HUDEP-2 (cell line): ENCODE measurements around the gene NPDC1.
A peak's percentile ranks its signal among the peaks of the same experiment; 100 is the strongest.

Experiments used
- DNase-seq, 76 experiments: peaks; one replicate each; lab custom pipeline; 2025; ENCODE audit not compliant: unreplicated experiment in 76 of 76; lab: John Stamatoyannopoulos, UW

Gene NPDC1

DNA sequence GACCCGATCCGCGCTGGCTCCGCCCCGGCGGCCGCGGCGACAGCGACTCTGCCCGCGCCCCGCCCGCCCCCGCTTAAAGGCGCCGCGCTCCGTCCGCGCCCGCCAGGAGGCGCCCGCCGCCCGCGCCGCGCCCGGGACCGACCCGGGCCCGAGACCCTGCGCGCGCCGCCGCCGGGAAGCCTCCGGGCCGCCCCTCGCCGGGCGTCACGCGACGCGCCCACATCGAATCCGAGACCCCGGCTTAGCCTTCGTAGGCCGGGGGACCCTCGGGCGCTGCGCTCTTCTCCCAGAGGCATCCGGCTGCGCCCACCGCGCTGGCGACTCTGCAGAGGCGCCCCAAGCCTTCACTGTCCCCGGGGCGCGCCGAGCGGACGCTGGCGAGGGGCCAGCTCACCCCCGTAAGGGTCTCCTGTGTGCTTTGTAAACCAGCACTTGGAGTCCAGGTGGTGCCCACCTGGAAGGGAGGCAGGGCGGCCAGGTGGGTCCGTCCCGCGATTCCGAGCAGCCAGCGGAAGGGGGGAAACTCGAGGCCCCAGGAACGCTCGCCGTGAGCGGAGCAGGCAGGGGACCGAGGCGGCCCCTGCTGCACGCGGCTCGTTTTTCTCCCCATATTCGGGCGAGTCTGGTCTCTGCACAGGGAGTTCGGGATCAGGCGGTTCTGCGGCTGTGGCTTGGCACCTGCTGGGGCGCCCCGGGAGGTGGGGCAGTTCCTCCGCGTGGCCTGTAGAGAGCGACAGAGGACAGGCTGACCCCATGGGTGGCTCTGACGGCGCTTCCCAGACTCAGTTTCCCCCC is 17.5 kb downstream of the NPDC1 start:
- peak in 57 of 76 experiments; percentile 6 to 66 (median 42) for DNase-seq

DNA sequence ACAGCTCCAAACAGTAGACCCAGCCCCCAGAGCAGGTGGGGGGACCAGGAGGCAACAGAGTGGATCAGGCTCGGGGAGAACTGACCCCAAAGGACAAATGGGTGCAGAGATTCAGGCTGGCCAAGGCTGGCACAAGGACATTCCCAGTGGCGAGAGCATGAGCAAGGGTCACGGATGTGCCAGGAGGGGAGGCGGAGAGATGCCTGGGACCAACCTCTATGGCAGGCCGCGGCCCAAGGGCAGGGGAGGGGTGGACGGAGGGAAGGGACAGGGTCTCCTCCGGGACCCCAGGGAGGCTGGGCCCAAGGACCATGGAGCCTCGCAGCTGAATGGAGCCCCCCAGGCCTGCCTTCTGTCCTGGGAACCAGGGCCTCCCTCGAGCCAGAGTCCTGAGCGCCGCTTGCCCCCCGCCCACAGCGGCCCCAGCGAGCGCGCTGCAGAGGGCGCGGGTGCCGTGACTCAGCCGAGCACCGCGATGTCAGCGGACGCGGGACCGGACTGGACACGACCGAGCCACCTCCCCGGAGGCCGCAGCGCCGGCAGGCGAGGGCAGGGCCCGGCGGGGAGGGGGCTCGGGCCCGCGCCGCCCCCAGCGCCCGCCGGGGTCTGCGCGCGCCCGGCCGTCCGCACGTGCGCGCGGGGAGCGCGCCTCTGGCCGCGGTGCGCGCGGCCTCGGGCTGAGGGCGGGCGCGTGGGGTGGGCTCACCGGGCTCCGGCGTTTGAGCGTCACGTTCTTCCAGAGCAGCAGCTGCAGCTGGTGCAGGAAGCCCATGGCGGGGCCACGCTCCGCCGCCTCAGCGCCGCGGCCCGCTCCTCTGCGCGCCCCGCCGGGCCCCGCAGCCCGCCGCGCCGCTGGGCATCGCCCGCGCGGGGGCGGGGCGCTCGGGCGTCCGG is 18.4 kb downstream of the NPDC1 start, which contains the start of gene ABCA2:
ABCA2 (minus strand) TSS at position 869 of the 894 bp plus-strand sequence; CDS start at position 772, 97 bp downstream.
- DNase-seq = no peak

DNA sequence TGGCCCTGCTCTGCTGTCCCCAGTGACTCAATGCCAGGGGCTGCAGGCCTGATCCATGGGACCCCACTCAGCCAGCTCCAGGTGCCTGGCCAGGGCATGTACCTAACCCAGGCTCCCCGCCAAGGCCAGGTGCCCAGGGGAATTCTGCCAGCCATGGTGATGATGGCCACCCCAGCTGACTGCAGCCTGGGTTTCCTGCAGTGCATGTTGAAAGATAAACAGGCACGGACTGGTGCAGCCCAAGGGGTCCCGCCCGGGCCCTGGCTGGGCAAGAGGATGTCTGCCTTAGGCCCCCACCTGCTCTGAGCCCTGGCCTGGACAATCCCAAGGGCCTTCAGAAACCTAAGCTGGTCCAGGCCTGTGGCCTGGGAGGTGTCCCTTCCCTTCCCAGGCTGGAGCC is 19.1 kb downstream of the NPDC1 start:
- DNase-seq = no peak

DNA sequence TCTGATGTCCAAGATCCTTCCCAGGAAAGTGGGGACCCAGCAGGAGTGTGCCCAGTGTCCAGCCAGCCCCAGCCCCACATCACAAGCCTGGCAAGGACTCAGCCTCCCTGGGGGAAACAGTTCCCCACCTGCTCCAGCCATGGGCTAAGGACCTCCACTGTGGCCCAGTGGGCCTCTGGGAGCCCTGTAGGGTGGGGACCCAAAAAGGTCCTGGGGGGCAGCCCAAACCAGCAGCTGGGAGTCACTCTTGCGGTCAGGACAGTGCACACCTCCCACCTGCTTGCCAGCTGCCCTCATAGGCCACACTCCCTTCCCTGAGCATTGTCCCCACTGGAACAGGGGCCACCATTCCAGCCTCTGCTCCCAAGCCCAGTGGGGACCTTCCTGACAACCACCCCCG is 19.6 kb downstream of the NPDC1 start:
- no peak for DNase-seq

DNA sequence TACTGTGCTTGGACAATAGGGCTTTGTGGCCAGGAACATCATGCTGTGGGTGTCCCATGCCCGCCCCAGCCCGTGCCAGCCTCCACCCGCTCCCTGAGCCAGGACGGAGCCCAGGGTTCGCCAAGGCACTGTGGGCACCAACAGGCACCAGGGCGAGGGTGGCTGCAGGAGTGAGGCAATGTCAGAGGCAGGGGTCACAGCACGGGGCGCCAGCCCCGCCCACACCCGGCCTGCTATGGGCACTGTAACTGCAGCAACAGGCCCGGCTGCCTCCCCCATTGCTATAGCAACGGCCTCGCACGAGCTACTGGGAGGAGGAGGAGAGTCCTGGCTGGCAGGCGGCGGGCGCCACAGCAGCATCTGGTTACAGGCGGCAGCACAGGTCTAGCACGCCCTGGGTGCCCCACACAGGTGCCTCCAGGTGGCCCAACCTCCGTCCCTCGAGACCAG is 20.4 kb downstream of the NPDC1 start:
- no peak for DNase-seq

DNA sequence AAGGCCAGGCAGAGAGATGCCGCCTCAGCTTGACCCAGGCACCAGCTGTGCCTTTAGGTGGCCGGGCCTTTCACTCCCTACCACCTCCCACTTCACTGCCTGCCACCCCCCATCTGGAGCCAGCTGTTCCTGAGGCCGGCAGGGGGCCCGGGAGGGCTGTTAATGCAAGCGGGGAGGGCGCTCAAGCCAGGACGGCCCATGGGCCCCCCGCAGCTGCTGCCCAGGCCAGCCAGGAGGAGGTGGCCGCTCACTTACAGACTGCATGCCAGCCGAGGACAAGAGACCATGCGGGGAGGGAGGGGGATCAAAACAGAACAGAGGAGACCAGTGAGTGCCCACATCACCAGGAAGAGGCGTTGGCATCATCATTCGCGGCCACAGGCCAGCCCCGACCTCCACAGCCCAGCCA is 22.4 kb downstream of the NPDC1 start:
- DNase-seq = no peak

DNA sequence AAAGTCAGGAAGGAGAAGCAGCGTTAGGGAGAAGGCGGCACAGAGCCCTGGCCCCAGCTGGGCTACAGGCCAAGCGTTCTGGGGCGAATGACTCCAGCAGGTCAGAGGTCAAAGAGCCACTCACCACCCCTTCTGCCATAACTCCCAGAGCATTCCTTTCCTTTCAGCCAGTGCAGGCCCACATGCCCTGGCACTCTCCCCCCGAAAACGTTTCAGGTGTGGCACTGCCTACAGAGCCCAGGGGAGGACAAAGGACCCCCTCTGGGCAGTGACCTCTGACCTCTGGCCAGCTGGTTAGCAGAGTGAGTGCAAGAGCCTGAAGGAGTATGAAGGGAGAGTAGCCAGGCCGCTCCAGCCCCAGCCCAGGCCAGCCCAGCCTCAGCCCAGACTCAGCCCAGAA is 22.8 kb downstream of the NPDC1 start:
- DNase-seq = no peak

DNA sequence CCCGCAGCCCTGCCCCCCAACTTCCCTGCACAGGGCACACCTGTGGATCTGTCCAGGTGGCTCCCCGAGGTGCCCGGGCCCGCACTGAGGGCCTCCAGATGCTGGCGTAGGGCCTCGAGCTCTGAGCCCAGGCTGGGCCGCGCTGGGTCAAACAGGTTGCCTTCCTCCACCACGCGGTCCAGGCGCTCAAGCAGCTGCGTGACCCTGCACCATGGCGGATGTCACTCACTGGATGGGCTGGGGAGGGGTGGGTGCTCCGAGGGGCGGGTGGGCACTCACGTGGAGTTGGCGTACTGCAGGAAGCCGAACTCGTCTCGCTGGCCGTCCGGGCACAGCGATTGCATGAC is 23.3 kb downstream of the NPDC1 start:
- no peak for DNase-seq

DNA sequence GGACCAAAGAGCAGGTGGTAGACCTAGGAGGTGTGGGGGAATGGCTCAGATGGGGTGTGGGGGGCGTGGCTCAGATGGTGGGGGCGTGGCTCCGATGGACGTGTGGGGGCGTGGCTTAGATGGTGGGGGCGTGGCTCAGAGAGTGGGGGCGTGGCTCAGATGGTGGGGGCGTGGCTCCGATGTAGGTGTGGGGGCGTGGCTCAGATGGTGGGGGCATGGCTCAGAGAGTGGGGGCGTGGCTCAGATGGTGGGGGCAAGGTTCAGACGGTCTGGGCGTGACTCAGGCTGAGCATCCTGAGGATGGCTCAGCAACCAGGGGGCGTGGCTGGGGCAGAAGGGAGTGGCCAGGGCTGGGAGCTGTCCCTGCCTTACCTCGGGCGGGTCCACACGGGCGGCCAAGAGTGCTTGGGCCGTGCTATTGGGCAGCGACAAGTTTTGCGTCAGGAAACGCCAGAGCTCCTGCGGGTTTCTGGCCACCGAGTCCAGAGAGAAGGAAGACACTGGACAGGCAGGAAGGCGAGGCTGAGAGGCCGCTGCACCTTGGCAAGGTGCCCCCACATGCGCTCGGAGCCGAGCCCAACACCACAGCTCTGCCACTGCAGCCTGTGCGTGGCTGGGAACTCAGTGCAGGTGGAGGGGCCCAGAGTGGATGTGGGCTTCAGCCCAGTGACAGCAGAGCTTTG is 23.9 kb downstream of the NPDC1 start:
- DNase-seq = peak in 72 of 76 experiments; percentile 28 to 93 (median 80)

DNA sequence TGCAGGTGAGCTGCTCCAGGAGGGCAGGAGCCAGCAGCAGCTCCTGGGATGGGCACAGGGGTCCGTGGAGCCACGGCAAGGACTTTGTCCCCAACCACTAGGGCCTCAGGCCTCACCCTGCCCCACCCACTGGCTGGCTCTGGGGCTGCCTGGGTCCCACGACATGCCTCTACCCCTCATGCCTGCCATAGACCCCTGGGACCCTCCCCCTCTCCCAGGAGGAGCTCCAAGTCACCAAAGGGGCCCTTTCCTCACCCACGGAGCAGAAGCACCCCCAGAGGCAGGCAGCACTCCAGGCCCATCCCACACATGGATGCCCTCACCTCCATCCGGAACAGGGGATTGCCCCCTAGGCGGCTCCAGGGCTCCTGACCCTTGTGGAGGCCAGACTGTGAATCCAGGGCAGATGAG is 24.4 kb downstream of the NPDC1 start:
- DNase-seq = no peak

DNA sequence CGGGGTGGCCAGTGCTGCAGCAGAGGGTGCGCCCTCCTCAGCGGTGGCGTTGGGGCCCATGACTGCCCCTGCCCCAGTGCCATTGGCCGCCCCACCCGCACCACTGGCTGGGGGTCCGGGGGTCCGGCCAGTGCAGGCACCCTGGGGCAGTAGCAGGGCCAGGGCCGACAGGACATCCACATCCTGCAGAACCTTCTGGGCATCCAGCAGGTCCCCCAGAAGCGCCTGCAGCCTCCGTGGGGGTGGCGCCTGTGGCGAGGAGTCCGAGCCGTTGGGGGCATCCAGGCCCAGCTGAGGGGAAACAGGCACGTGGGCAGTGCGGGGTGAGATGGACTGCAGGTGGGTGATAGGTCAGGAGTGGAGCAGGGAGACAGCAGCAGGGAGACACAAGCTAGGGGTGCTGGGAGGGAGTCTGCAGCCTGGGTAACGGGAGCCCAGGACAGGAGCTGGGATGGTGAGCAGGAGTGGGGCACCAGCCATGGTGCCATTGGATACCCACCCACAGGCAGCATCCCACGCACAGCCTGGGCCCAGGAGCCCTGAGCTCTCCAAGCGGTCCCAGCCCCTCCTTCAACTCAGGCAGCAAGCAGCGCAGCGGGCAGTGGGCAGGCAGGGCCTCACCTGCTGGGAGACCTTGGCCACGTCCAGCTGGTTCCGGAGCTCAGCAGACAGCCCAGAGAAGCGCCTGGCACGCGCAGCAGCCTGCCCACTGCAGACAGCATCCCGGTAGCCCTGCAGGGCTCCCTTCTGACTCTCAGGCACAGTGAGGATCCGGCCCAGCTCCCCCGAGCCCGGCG is 25.0 kb downstream of the NPDC1 start:
- DNase-seq = no peak

DNA sequence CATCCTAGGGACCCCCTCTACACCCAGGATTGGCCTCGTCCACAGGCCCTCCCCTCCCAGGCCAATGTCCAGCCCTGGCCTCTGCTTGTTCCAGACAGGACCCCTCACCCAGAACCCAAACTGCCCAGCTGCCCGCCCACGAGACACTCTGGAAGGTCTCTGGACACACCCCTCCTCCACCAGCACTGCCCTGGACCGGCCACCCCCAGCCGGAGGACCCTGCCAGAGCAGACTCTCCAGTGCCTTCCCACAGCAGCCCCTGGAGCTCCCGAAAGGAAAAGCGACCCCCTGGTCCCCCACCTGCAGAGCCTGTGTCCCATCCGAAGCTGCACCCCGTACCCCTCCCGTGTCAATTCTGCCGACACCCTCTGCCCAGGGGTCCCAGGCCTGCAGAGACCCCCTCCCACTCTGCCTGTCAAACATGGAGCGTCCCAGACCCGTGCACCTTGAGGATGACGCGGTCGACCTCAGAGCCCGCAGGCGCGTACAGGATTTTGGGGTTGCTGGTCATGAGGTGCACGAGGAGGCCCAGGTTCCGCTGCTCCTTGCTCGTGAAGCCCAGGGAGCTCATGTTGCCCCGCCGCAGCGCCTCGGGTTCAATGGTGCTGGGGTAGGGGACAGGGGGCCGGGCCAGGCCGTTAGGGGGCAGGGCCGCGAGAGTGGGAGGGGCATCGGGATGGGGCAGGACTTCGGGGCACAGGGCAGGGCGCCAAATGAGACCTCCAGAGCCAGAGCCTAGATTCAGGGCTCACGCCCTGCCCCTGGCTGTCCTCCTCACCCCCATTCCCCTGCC is 25.9 kb downstream of the NPDC1 start:
- DNase-seq = no peak

DNA sequence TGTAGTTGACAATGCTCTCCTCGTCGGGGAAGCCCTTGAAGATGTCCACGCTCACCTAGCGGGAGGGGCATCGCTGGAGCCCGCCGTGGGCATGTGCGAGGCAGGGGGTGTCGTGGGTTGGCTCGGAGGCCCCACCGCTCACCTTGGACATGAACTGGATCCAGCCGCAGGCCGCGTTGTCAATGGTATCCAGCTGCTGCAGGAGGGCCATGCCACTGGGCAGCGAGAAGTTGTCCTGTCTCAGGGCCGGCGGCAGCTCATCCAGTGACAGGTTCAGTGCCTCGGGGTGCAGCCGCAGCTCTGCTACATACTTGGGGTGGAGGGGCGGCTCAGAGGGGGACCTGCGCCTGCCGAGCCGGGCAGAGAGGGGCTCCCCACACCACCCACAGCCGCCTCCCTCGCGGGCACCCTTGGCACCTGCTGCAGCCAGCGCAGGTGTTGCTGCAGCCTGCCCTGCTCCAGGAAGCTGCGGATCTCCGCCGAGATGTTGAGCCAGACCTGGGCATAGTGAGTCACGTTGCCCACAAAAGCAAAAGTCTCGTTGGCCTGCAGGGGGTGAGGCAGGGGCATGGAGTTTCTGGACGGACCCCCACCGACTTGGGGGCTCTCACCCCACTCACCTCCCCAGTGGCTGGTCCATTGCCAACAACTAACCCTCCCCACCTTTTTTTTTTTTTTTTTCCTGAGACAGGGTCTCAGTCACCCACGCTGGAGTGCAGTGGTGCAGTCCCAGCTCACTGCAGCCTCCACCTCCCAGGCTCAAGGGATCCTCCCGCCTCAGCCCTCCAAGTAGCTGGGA is 27.0 kb downstream of the NPDC1 start:
- no peak for DNase-seq

DNA sequence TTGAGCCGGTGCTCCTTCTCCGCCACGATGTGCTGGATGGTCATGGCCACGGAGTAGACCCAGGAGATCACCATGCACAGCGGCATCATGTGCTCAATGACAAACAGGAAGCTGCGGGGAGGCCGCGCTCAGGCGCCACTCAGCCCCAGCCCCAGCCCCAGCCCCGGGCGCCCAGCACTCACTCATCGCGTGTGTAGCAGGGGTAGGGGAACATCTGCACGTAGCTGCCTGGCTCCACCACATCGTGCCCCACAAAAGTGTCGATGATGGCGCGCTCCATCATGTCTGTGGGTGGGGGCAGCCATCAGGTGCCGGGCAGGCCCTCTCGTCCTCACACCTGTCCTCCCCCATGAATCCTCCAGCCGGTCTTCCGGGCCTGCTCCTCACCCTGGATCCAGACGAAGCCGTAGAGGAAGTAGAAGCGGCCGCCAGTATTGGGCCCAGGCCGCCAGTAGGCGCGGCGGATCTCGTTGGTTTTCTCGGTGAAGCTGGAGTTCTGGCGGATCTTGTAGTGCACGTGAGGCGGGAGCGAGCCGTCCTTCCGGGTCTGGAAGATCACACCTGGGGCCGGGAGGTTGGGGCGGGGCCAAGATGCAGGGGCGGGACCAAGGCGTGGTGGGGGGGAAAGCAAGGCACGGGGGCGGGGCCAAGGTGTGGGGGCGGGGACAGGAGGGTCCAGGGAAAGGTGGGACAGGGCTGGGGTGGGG is 28.0 kb downstream of the NPDC1 start:
- no peak for DNase-seq

DNA sequence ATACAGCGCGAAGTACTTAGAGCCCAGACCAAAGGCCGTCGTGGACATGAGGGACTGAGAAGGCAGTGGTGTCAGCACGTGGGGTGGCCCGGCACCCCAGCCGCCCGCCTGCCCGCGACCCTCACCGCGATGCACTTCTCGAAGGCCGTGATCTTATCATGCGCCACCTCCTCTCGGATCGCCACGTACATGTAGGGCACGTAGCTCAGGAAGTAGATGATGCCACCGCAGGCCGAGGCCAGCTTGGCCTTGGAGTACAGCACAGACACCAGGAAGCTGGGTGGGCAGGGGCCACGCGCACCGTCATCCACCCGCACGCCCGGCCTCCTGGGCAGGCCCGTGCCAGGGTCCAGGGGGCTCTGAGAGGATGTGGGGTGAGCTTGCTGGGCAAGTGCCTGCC is 28.9 kb downstream of the NPDC1 start:
- DNase-seq = no peak

DNA sequence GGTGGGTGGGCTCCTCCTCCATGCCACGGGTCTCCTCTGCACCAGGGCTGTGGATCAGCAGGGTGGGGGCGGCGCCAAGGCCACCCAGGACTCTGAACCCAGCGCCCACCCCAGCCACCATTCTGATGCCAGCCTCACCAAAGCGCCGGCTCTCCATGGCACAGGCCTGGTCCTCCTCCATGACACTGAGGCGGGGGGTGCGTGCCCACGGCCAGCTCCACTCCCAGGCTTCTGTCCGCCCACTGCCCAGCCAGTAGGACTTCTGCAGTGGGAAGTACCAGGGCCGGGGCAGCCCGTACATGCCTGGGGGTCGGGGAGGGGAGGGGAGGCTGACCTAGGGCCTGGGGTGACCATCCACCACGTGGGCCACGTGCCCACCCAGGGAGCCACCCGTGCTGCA is 29.5 kb downstream of the NPDC1 start:
- DNase-seq = no peak

DNA sequence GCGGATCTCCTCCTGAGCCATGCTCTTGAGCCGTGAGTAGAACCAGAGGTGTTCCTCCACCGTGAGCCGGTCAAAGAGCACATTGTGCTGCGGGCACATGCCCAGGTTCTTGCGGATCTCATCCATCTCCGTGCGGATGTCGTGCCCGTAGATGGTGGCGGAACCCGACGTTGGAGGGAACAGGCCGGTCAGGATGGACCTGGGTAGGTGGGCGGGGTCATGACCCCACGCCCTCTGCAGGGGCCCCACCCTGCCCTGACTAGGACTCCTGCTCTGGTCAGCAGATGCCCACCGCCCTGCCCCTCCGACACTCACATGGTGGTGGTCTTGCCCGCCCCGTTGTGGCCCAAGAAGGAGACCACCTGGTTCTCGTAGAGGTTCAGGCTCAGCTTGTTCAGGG is 30.0 kb downstream of the NPDC1 start:
- no peak for DNase-seq

DNA sequence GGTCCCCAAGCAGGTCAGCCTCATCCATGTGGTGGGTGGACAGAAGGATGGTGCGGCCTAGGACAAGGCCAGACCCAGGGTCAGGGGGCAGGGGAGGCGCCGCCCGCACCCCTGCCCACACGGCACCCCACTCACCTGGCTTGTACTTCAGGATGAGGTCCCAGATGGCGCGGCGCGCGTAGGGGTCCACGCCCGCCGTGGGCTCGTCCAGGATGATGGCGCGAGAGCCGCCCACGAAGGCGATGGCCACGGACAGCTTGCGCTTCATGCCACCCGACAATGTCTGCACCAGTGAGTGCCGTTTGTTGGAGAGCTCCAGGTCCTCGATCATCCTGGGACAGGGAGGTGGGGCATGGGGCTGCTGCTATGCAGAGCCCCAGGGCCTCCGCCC is 30.4 kb downstream of the NPDC1 start:
- DNase-seq = no peak
